Stimulated activated naive CD4-positive, alpha-beta T cell treated with Interleukin-2 at 50 U/mL for 16 hours (primary cell): ENCODE data around the gene PEX5.
"Not testable (repeated sequence)": the region's sequence is repeated elsewhere in the genome, so short reads cannot be mapped to it uniquely, and the experiment has no call there.

ENCODE experiments used
- DNase-seq: peaks from one replicate; lab custom pipeline; 2025; lab: John Stamatoyannopoulos, UW

The PEX5 gene

DNA sequence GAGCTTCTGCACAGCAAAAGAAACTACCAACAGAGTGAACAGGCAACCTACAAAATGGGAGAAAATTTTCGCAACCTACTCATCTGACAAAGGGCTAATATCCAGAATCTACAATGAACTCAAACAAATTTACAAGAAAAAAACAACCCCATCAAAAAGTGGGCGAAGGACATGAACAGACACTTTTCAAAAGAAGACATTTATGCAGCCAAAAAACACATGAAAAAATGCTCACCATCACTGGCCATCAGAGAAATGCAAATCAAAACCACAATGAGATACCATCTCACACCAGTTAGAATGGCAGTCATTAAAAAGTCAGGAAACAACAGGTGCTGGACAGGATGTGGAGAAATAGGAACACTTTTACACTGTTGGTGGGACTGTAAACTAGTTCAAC lies 24.3 kb downstream of the PEX5 start:
- not testable (repeated sequence) for DNase-seq

DNA sequence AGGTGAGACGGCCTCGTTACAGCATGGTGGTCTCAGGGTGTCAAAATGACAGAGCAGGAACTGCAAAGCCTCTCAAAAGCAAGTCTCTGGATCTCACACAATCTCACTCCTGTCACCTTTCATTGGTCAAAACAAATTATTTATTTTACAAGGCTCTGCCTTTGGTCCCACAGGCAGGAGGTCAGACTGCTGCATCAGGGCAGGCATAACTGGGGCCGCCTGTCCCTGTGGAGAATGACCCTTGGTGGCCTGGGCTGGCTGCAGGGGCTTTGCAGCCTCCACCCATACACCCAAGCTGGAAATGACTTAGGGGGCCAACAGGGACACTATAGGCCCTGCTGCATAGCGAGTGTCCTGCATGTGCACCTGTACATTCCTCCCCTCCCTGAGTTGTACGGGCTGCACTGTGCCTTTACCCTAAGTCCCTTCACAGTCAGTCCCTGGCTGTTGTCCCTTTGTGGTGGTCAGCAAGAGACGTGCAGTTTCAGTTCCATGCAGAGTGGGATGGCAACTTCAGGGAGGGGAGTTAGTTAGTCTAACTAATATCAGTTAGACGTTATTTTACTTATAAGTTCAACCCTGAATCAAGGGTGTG lies 28.1 kb downstream of the PEX5 start:
- DNase-seq, result no peak

- peak; percentile 53 for DNase-seq
These were observed 30.2 kb downstream of the PEX5 start for GRCh38 chr12:7219599-7220243.

GRCh38 chr12:7221486-7221885 lies 32.0 kb downstream of the PEX5 start:
- DNase-seq, result no peak

GRCh38 chr12:7229741-7230140 lies 40.3 kb downstream of the PEX5 start:
- no peak for DNase-seq

DNA sequence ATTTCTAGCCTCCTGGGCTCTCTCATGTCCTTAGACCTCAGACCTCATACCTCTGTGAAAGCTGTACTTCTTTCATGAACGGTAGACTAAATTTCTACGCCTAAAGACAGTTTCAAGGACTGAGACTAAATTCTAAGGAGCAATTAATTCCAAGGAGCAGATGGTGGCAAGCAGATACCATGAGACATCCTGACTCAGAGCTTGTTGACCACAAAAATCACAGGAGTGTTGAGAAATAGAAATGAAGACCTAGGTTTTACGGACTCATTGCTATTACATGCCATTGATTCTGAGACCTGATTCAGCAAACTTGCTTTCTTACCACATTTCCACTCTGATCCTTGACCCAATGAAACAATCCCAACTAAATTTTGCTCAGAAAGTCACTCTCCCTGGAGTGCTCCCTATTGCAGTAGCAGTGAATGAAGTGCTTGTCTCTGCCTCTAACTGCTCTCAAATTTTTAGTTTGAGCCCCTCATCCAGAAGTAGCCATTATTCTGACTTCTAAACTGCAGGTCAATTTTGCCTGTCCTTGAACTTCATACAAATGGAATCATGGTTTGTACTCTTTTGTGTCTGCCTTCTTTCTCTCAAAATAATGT lies 52.0 kb downstream of the PEX5 start:
- no peak for DNase-seq

DNA sequence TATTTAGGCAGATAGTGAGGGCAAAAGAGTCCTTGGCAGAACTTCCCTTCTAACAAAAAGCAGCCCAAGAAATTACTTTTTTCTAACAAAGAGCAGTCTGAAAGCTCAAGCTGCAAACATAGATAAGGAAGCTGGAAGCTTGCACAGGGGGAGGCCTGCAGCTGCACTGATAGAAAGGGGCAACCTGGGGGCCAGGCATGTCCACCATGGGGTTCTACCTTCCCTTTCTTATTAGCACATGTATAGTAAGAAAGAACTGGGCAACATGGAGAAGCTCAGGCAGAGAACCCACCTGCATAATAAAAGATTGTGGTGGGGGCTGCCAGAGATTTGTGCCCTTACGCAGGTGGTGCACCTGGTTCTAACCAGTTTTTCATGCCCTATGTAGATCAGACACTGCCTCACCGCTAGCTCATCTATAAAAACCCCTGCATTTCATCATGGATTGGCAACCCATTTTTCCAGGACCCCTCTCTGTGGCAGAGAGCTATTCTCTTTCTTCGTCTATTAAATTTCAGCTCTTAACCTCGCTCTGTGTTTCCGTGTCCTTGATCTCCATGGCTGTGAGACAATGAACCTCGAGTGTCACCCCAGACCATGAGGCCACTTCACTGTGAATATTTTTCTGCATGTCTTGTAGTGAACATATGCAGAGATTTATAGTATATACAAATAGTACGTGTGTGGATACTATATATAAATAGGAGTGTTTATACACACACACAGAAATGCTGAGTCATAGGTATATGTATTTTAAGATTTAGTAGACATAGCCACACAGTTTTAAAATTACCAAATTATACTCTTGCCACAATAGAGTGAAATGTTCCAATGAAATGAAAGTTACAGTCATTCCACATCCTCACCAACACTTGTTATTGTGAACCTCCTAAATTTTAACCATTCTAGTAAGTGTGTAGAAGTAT lies 53.0 kb downstream of the PEX5 start:
- DNase-seq, result no peak

DNA sequence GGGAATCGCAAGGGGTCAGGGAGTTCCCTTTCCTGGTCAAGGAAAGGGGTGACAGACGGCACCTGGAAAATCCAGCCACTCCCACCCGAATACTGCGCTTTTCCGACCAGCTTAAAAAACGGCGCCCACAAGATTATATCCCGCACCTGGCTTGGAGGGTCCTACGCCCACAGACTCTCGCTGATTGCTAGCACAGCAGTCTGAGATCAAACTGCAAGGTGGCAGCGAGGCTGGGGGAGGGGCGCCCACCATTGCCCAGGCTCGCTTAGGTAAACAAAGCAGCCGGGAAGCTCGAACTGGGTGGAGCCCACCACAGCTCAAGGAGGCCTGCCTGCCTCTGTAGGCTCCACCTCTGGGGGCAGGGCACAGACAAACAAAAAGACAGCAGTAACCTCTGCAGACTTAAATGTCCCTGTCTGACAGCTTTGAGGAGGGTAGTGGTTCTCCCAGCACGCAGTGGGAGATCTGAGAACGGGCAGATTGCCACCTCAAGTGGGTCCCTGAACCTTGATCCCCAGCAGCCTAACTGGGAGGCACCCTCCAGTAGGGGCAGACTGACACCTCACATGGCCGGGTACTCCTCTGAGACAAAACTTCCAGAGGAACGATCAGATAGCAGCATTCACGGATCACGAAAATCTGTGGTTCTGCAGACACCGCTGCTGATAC lies 62.0 kb downstream of the PEX5 start:
- DNase-seq, result not testable (repeated sequence)

- no peak for DNase-seq
These were observed 69.6 kb downstream of the PEX5 start for GRCh38 chr12:7259060-7259459.
